GM21390 (cell line): ENCODE data around the gene TERB2.
"Not testable (repeated sequence)": the region's sequence is repeated elsewhere in the genome, so short reads cannot be mapped to it uniquely, and the experiment has no call there.

Experiments
- ATAC-seq: cut with Tn5 transposase; IDR thresholded peaks from one replicate; pipeline ENCODE4 v1.9.1; 2021; ENCODE audit not compliant: unreplicated experiment

Gene TERB2, protein sequence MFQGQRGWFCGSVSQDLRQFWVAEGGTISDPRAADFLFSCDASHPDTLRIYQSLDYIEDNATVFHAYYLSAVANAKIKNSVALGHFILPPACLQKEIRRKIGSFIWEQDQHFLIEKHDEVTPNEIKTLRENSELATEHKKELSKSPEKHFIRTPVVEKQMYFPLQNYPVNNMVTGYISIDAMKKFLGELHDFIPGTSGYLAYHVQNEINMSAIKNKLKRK

DNA sequence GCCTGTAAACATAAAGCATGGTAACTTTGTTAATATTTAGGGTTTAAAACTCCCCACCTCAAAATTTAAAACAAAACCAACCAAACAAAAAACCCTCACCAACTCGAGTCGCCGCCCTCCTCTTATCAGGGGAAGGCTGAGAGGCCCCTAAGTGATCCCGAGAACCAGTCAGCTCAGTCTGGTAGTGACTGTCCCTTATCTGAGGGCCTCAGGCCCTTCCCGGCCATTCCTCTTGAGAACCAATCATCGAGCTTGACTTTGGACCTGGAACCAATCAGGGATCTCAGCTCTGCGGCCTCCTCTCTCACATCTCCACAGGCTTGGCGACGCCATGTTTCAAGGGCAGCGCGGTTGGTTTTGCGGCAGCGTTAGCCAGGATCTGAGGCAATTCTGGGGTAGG is at the start of gene TERB2:
TERB2 (plus strand) TSS at position 300 of the 400 bp plus-strand sequence; CDS start at position 332, 32 bp downstream.
- ATAC-seq = no peak

DNA sequence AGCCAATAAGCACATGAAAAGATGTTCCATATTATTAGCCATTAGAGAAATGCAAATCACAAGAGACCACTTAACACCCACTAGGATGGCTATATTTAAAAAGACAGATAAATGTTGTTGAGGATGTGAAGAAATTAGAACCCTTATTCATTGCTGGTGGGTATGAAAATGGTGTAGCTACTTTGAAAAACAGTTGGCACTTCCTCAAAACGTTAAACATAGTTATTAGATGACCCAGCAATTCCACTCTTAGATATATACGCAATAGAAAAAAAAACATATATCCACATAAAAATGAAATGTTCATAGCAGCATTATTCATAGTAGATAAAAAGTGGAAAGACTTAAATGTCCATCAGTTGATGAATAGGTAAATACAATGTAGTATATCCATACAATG is 47.1 kb upstream of the TERB2 start:
- ATAC-seq = no peak

DNA sequence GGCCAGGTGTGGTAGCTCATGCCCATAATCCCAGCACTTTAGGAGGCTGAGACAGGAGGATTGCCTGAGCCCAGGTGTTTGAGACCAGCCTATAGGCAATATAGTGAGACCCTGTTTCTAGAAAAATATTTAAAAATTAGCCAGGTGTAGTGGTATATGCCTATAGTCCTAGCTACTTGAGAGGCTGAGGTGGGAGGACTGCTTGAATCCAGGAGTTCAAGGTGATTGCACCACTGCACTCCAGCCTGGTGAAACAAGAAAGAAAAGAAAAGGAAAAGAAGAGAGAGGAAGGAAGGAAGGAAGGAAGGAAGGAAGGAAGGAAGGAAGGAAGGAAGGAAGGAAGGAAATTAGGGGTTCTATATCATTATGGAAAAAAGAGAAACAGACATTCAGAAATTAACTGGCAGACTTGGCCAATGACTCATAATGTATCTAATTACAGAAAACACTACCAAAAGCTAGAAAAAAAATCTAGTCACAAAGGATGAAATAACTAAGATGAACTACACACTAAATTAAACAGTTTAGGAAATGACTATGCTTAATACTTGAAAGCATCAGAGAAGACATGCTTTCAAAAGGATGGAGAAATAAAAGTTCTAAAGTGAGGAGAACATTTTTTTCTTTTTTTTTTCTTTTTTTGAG is 45.4 kb upstream of the TERB2 start:
- ATAC-seq = no peak

DNA sequence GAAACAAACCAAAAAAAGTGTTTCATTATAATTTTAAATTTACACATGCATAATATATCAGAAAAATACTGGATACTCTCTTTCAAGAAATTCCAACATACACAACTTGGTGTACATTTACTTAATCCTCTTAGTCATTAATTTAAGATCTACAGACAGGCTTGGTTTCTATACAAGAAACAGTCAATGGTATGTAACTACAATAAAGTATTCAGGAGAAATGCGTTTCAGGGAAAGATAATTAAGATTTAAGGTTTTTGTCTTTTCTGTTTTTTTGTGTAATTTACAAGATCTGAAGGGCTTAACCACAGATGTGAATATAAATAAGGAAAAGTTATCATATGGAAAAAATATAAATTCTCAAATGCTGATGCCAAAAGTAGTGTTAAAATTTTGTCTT is 44.3 kb upstream of the TERB2 start:
- ATAC-seq = not testable (repeated sequence)

DNA sequence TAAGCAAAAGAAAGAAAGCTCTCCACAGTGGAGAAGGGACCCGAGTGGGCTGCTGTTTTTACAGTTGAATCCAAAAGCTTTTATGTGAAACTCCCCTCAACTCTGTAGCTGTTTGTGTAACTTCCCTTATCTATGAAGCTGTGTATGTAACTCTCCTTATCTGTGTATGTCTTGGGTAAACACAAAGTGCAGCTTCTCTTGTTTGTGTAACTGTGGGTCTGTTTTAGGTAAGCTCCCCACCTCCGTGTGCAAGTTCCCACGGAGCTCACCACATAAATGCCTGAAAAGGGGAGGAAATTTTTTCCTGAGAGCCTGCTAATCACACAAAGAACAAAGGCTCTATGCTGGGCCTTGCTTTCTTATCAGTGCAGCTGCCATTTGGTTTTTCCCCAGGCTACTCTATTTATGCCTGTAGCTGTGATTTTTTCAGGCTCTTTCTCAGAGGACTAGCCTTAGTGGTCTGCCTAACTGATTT is 43.5 kb upstream of the TERB2 start:
- not testable (repeated sequence) for ATAC-seq

DNA sequence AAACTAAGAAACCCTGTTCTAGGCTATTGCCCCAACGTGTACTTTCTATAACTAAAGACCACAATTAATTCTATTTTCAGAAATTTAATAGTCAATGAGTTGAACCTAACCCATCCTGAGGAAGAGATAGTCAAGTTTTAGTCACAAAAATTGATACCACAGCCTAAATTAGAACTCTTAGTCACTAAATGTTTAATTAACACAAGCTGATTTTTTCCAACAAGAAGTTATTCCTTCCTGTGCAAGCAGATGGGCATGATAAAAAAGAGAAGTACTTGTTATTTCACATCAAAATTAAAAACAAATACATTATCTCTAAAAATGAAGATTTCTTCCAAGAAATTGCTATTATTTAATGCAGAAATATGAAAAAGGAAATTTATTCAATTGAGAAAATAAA is 38.4 kb upstream of the TERB2 start:
- no peak for ATAC-seq

DNA sequence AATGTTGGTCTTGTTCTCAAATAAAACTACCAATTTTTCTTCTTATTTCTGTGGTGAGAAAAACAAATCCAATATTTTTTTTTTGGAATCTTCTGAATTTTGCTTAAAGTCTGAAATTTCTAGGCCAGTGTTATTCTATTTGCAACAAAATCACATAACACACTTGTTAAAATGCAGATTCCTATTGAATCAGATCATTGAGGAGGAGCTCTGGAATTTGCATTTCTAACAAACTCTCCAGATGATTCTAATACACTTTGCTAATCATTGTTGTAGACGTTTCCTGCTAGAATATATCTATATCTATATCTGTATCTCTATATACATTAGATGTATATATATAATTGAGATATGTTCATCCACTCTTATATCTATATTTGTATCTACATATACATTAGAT is 27.8 kb upstream of the TERB2 start:
- ATAC-seq = not testable (repeated sequence)

DNA sequence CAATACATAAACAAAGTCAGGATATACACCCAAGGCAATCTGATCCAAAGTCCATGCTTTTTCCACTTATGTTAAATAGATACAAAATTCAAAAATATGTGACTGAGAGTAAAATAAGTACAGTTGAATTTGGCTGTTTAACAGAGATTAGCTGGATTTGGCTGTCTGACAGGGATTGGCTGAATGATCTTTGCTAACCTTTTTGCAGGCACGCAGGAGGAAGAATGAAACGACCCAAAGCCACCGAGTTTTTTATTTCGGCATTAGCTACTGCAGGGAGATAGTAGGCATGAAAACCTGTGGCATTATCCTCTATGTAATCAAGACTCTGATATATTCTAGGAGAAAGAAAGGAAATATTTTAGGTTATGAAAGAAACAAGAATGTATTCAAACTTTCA is 26.2 kb upstream of the TERB2 start:
- ATAC-seq = not testable (repeated sequence)

DNA sequence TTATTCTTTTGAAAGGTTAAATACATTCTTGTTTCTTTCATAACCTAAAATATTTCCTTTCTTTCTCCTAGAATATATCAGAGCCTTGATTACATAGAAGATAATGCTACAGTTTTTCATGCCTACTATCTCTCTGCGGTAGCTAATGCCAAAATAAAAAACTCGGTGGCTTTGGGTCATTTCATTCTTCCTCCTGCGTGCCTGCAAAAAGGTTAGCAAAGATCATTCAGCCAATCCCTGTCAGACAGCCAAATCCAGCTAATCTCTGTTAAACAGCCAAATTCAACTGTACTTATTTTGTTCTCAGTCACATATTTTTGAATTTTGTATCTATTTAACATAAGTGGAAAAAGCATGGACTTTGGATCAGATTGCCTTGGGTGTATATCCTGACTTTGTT is 1.8 kb downstream of the TERB2 start:
- not testable (repeated sequence) for ATAC-seq

DNA sequence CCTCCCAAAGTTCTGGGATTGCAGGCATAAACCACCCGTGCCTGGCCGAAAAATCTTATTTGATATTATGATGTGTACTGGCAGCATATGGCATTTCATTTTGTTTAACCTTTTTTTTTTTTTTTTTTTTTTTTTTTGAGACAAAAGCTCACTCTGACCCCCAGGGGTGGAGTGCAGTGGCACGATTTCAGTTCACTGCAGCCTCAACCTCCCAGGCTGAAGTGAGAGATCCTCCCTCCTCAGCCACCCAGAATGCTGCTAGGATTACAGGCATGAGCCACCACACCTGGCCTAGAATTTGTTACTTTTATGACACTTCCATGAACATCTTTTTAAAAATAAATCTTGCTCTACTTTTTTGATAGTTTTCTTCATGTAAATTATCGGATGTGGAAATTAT is 12.0 kb downstream of the TERB2 start:
- no peak for ATAC-seq

DNA sequence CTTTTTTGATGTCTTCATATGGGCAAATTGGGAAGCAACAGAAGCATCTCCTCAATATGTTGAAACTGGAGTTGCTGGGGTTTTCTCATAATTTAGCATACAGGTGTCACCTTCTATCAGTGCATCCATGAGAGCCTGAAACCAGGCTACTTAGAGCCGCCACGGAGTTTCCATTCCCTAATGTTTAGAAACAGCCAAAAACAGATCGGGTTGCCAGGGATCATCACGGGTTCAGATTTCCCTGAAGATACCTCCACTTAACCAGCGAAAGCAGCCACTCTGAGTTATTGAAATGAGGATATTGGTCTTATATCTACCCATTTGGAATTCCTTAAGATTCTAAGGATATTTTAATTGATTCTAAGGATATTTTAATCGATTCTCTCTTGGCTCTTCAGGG is 14.5 kb downstream of the TERB2 start:
- no peak for ATAC-seq

DNA sequence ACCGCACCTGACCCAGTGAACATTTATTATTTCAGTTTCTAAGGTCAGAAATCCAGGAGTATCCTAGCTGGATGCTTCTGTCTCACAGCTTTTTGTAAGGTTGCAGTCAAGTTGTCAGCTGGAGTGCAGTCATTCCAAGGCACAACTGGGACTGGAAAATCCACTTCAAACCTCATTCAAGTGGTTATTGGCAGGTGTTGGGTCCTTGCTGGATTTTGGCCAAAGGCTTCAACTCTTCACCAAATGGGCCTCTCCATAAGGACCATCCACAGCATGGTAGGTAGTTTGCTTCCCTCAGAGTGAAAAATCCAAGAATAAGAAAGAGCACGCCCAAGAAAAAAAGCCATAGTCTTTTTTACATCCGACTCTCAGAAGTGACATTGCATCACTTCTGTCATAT is 19.7 kb downstream of the TERB2 start:
- ATAC-seq = not testable (repeated sequence)

DNA sequence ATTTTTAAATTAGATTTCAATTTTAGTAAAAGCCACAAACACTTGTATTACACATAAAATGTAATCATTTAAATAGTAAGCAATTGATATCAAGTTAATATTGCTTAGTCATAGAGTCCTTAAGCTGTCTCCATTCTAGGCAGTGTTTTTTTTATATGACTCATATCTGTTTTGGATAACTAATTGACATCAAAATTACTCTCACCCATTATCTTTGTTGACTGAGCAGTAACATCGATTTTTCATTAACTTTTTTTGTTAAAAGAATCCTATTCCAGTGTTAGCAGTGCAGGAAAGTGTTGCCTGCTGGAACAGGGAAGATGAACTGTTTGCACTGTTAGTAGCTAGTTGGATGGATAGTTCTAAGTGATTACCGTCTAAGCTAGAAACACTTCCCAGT is 21.3 kb downstream of the TERB2 start:
- ATAC-seq = not testable (repeated sequence)

DNA sequence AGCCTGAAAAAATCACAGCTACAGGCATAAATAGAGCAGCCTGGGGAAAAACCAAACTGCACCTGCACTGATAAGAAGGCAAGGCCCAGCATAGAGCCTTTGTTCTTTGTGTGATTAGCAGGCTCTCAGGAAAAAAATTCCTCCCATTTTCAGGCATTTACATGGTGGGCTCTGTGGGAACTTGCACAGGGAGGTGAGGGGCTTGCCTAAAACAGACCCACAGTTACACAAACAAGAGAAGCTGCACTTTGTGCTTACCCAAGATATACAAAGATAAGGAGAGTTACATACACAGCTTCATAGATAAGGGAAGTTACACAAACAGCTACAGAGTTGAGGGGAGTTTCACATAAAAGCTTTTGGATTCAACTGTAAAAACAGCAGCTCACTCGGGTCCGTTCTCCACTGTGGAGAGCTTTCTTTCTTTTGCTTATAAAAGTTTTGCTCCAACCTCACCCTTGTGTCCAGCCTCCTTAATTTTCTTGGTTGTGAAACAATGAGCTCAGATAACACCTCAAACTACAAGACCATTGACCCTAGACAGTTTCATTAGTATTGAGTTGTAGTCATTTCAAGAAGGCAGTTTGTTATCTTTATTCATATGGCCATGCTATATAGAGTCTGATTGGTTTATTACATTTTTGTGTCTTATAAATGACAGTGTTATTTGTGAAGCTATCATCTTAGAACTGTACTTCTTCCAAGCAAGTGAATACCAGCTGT is 23.3 kb downstream of the TERB2 start:
- ATAC-seq = not testable (repeated sequence)

DNA sequence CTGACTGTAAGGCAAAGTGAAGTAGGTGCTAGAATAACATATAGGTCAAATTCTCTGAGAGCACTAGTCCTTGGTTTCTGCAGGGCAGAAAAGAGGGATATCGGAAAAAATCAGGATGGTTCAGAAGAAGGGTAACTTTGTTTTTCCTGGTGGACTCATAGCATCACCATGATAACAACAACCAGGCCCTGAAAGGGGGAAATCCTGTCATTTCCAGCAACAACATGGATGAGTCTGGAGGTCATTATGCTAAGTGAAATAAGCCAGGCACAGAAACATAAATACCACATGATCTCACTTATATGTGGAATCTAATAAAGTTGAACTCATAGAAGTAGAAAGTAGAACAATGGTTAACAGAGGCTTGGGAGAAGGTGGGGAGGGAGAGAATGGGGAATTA is 27.7 kb downstream of the TERB2 start:
- not testable (repeated sequence) for ATAC-seq

DNA sequence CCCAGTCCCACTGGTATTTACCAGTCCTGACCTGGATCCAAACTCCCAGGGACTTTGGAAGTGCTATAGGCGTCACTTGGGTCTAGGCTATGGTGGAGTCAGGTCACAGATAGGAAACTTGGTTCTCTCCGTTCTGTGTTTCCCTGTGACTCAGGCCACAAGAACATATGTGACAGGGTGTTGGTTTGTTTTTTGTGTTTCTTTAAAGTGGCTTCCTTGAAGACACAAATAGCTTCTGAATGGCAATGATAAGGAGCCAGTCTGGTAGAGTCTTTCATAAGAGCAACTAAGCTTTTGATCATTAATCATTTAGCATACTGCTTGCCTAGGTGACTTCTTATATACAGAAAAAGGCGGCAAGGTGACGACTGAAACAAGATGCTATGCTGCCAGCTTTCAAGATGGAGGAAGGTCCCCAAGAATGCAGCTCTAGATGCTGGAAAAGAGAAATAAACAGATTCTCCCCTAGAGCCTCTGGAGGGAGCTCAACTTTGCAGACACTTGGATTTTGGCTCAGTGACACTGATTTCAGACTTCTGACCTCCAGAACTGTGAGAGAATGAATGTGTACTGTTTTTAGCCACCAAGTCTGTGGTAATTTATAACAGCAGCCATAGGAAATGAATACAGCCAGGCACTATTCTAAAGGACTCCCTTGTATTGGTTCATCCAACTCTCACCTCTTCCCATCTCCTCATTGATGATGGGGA is 30.0 kb downstream of the TERB2 start:
- ATAC-seq = not testable (repeated sequence)

DNA sequence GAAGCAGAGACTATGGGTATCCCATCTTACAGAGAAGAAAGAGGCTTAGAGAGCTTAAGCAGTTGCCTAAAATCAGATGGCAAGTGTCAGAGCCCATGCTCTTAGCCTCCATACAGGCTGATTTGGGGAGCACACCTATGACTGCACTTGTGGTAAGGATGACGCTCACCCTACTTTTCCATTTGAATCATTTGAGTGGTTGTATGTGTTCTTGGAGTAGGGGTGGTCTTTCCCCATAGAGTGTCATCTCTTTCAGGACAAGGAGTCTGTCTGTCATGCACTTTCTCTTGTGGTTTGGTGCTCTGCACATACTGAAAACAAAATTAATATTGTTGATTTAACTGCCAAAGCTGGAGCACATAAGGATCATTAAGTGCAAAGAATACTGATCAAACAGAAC is 31.2 kb downstream of the TERB2 start:
- ATAC-seq = not testable (repeated sequence)

DNA sequence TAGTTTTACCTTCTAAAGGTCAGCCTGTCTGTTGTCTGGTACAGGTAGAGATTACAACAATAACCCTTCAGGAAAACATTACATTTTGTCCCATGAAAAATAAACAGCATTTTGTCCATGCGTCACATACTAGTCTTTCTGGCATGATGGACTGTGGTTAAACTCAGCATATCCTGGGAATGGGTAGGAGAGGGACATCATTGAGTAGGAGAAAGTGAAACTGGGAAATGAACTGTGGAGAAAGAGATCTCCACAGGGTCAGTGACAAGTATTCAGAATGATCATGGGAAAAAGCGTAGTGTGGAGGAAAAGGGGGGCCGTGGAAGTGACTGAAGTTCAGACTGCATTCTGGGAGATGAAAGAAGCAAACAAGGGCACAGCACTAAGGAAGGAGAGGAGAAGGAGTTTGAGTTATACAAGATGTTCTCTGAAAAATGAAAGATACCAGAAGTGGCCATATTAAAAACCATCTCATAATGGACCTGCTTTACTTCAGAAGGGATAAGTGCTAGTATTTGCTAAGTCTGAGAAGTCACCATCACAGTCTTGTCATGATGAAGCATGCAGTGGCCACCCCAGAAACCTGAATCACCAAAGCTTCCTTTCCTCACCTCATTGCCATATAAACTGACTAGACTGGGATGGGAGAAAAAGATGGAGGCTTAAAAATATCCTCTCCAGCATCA is 31.8 kb downstream of the TERB2 start:
- ATAC-seq = not testable (repeated sequence)

DNA sequence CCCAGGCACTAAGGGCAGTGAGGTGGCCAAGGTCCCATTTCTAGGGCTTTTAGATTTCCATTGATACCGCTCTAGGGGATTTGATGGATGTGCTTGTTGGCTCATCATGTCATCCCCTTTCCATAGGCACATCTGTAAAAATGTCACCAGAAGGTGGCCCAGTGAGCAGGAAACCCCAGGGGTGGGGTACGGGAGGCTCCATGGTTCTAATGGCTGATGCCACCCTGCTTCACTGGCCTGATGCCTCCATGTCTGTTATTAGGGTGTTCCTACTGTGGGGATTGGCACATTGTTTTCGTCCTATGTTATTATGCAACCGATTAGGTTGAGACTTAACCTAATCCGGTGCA is 32.4 kb downstream of the TERB2 start:
- ATAC-seq = not testable (repeated sequence)

DNA sequence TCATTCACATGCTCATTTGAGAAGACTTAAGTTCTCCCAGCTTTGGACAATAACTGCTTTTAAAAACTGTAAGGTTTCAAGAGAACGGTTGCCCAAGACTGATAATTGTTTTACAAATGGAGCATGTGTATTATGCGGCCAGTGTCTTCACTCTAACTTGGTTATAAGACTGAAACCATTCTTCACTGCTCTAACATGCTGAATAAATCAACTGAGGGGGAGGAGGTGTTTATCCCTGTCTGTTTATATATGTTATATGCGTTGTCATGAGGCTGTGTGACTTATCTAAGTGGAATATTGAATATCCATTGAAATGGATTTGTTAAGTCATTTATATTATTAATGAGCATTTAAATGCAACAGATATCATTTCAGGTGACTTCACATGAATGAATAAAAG is 41.1 kb downstream of the TERB2 start:
- ATAC-seq = not testable (repeated sequence)

DNA sequence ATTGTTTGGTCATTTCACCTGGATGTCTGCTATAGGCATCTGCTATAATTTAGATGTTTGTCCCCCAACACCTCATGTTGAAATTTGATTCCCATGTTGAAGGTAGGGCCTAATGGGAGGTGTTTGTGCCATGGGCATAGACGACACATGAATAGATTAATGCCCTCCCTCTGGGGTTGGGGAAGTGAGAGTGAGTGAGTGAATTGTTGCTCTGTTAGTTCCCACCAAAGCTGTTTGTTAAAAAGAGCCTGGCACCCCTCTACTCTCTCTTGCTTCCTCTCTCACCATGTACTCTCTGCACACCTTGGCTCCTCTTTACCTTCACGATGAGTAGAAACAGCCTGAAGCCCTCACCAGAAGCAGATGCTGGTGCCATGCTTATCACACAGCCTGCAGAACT is 42.6 kb downstream of the TERB2 start:
- no peak for ATAC-seq
